Type B pancreatic cell (in vitro differentiated cells): ENCODE data around the gene BEGAIN. TPM values are rescaled to one million over a fixed set of nuclear protein-coding genes. Genes with fewer than 3 reads are reported as not detected.

Source experiments
- DNase-seq: peaks from one replicate; pipeline ENCODE4 v3.0.0; 2021; ENCODE audit warnings: mixed read lengths; ENCODE audit not compliant: unreplicated experiment; ENCODE audit errors: extremely low spot score
- H3K27ac Mint-ChIP-seq: 2 replicates; pipeline ENCODE4 v1.8.0; 2021; ENCODE audit warnings: mild to moderate bottlenecking, mixed read lengths
- H3K27me3 Mint-ChIP-seq: 2 replicates; pipeline ENCODE4 v1.8.0; 2021; ENCODE audit warnings: mixed read lengths
- H3K36me3 Mint-ChIP-seq: 2 replicates; pipeline ENCODE4 v1.8.0; 2021; ENCODE audit warnings: mixed read lengths
- H3K4me1 Mint-ChIP-seq: one replicate; pipeline ENCODE4 v1.8.0; 2021; ENCODE audit warnings: mixed read lengths; ENCODE audit not compliant: unreplicated experiment
- H3K4me3 Mint-ChIP-seq: 2 replicates; pipeline ENCODE4 v1.8.0; 2021; ENCODE audit warnings: mild to moderate bottlenecking, mixed read lengths
- H3K9me3 Mint-ChIP-seq: 2 replicates; pipeline ENCODE4 v1.8.0; 2021; ENCODE audit warnings: mixed read lengths
- CTCF ChIP-seq: fragments of 200-600 bp; sonication (generic); conservative IDR thresholded peaks from 2 replicates; pipeline ENCODE4 v1.5.0; 2021; ENCODE audit warnings: antibody characterized with exemption, mild to moderate bottlenecking
- total RNA-seq: library from RNA; stranded (reverse); gene quantifications from 2 replicates; pipeline ENCODE4 v1.2.1, GENCODE V29; 2021; ENCODE audit warnings: low replicate concordance

BEGAIN gene
- total RNA-seq, 1 donor from 2014 or later: 1.9 TPM

GRCh38 chr14:100568998-100569733, 18.1 kb downstream of the BEGAIN start:
- Mint-ChIP-seq H3K36me3 (no peaks in the 10 kb centered on the region), H3K4me1 (peaks cover 4% of the 10 kb centered on the region), H3K27ac (peak overlapping the region; percentile 9), H3K4me3 (peak overlapping the region; percentile 84), H3K9me3 (no peaks in the 10 kb centered on the region), H3K27me3 (peaks cover 69% of the 10 kb centered on the region)
- no peak for TF ChIP-seq CTCF
- DNase-seq: no peak

- Mint-ChIP-seq H3K4me1 (peaks cover 4% of the 10 kb centered on the region), H3K9me3 (no peaks in the 10 kb centered on the region), H3K27ac (no peak overlapping the region), H3K4me3 (no peak overlapping the region), H3K36me3 (no peaks in the 10 kb centered on the region), H3K27me3 (peaks cover 75% of the 10 kb centered on the region)
- TF ChIP-seq CTCF: no peak
- no peak for DNase-seq
Measured at GRCh38 chr14:100568164-100568997, 18.8 kb downstream of the BEGAIN start.

- Mint-ChIP-seq H3K27ac (no peak overlapping the region), H3K4me1 (peaks cover 3% of the 10 kb centered on the region), H3K4me3 (no peak overlapping the region), H3K27me3 (peaks cover 79% of the 10 kb centered on the region), H3K9me3 (no peaks in the 10 kb centered on the region), H3K36me3 (no peaks in the 10 kb centered on the region)
- TF ChIP-seq CTCF: no peak
- no peak for DNase-seq
Measured at GRCh38 chr14:100567877-100568163, 19.4 kb downstream of the BEGAIN start.

- Mint-ChIP-seq H3K27ac (no peak overlapping the region), H3K4me3 (peak overlapping the region; percentile 63), H3K4me1 (no peaks in the 10 kb centered on the region), H3K36me3 (no peaks in the 10 kb centered on the region), H3K27me3 (peaks cover 76% of the 10 kb centered on the region), H3K9me3 (no peaks in the 10 kb centered on the region)
- DNase-seq: no peak
- no peak for TF ChIP-seq CTCF
Measured at GRCh38 chr14:100567009-100567876, 20.0 kb downstream of the BEGAIN start.

GRCh38 chr14:100566586-100566985, 20.6 kb downstream of the BEGAIN start:
- H3K27me3 Mint-ChIP-seq: peaks cover 70% of the 10 kb centered on the region
- no peak for DNase-seq
- H3K9me3 Mint-ChIP-seq: no peaks in the 10 kb centered on the region
- H3K4me1 Mint-ChIP-seq: no peaks in the 10 kb centered on the region
- H3K27ac Mint-ChIP-seq: no peak overlapping the region
- no peaks in the 10 kb centered on the region for H3K36me3 Mint-ChIP-seq
- H3K4me3 Mint-ChIP-seq: no peak overlapping the region
- TF ChIP-seq CTCF: no peak
